ENCODE measurements around the gene CD160. TPM values are rescaled to one million over a fixed set of nuclear protein-coding genes. Genes with fewer than 3 reads are reported as not detected.
"Not testable (repeated sequence)": the region's sequence is repeated elsewhere in the genome, so short reads cannot be mapped to it uniquely, and the experiment has no call there.

CD160 gene
- polyA plus RNA-seq, 4 donors, result 0.34 to 4.3 (median 1.1) TPM

GRCh38 chr1:145716641-145717345 lies 2.5 kb upstream of the CD160 start:
- Histone ChIP-seq H3K36me3 (ENCODE audit: control insufficient read depth in 3 of 3, insufficient read depth in 2 of 3, low read depth in 1 of 3, low read length in 3 of 3) (peaks cover 0 to 2% (median 0%) of the 10 kb centered on the region in 3 donors), H3K27ac (ENCODE audit: low read depth in 1 of 3, low read length in 2 of 3) (peak overlapping the region in 2 of 3 donors; percentile 29 to 41), H3K9me3 (ENCODE audit: control insufficient read depth in 2 of 2, insufficient read depth in 1 of 2, low read depth in 1 of 2, low read length in 1 of 2) (no peaks in the 10 kb centered on the region), H3K27me3 (ENCODE audit: control insufficient read depth in 3 of 3, insufficient read depth in 3 of 3, low read length in 3 of 3) (peaks cover 0 to 12% (median 0%) of the 10 kb centered on the region in 3 donors), H3K4me1 (ENCODE audit: control insufficient read depth in 3 of 3, insufficient read depth in 2 of 3, low read depth in 1 of 3, low read length in 2 of 3) (peaks cover 0 to 43% (median 18%) of the 10 kb centered on the region in 3 donors), H3K4me3 (ENCODE audit: low read depth in 1 of 3, low read length in 3 of 3) (no peak overlapping the region)
- peak; percentile 48 to 71 for DNase-seq
- FAIRE-seq, result no peak
- WGBS, 3 donors, result 41 to 62% (median 46%) methylated on average over 10 of the region's 10 CpGs

GRCh38 chr1:145717833-145718232 lies 1.5 kb upstream of the CD160 start:
- 7 to 62% (median 8%) methylated on average over 1 of the region's 1 CpG for WGBS, 3 donors
- Histone ChIP-seq H3K36me3 (ENCODE audit: control insufficient read depth in 3 of 3, insufficient read depth in 2 of 3, low read depth in 1 of 3, low read length in 3 of 3) (peaks cover 0 to 2% (median 0%) of the 10 kb centered on the region in 3 donors), H3K27ac (ENCODE audit: low read depth in 1 of 3, low read length in 2 of 3) (peak overlapping the region in 1 of 3 donors; percentile 4), H3K9me3 (ENCODE audit: control insufficient read depth in 2 of 2, insufficient read depth in 1 of 2, low read depth in 1 of 2, low read length in 1 of 2) (no peaks in the 10 kb centered on the region), H3K4me3 (ENCODE audit: low read depth in 1 of 3, low read length in 3 of 3) (no peak overlapping the region), H3K27me3 (ENCODE audit: control insufficient read depth in 3 of 3, insufficient read depth in 3 of 3, low read length in 3 of 3) (peaks cover 0 to 12% (median 0%) of the 10 kb centered on the region in 3 donors), H3K4me1 (ENCODE audit: control insufficient read depth in 3 of 3, insufficient read depth in 2 of 3, low read depth in 1 of 3, low read length in 2 of 3) (peaks cover 0 to 42% (median 17%) of the 10 kb centered on the region in 3 donors)
- no peak for FAIRE-seq
- DNase-seq, result peak in 1 of 2 donors; percentile 79

- not testable (repeated sequence) for H3K4me3 ChIP-seq (ENCODE audit: low read depth in 1 of 3, low read length in 3 of 3); H3K36me3 ChIP-seq (ENCODE audit: control insufficient read depth in 3 of 3, insufficient read depth in 2 of 3, low read depth in 1 of 3, low read length in 3 of 3); H3K27ac ChIP-seq (ENCODE audit: low read depth in 1 of 3, low read length in 2 of 3); FAIRE-seq; H3K9me3 ChIP-seq (ENCODE audit: control insufficient read depth in 2 of 2, insufficient read depth in 1 of 2, low read depth in 1 of 2, low read length in 1 of 2); DNase-seq
- H3K4me1 ChIP-seq (ENCODE audit: control insufficient read depth in 3 of 3, insufficient read depth in 2 of 3, low read depth in 1 of 3, low read length in 2 of 3), result peaks cover 0 to 37% (median 17%) of the 10 kb centered on the region in 3 donors
- peaks cover 0 to 12% (median 0%) of the 10 kb centered on the region in 3 donors for H3K27me3 ChIP-seq (ENCODE audit: control insufficient read depth in 3 of 3, insufficient read depth in 3 of 3, low read length in 3 of 3)
- WGBS, 3 donors, result 91 to 95% (median 94%) methylated on average over 5 of the region's 5 CpGs
Measured at GRCh38 chr1:145718465-145718864, 834 bp upstream of the CD160 start.

GRCh38 chr1:145720556-145720877 lies 1.2 kb downstream of the CD160 start:
- WGBS, 3 donors, result 55 to 65% (median 62%) methylated on average over 5 of the region's 5 CpGs
- DNase-seq, result no peak

GRCh38 chr1:145720878-145721671 lies 1.8 kb downstream of the CD160 start:
- H3K27ac ChIP-seq (ENCODE audit: low read depth in 1 of 3, low read length in 2 of 3), result peak overlapping the region in 1 of 3 donors; percentile 59
- H3K9me3 ChIP-seq (ENCODE audit: control insufficient read depth in 2 of 2, insufficient read depth in 1 of 2, low read depth in 1 of 2, low read length in 1 of 2), result no peaks in the 10 kb centered on the region
- peak overlapping the region in 2 of 3 donors; percentile 33 to 40 for H3K4me3 ChIP-seq (ENCODE audit: low read depth in 1 of 3, low read length in 3 of 3)
- peaks cover 0 to 12% (median 0%) of the 10 kb centered on the region in 3 donors for H3K27me3 ChIP-seq (ENCODE audit: control insufficient read depth in 3 of 3, insufficient read depth in 3 of 3, low read length in 3 of 3)
- no peaks in the 10 kb centered on the region for H3K36me3 ChIP-seq (ENCODE audit: control insufficient read depth in 3 of 3, insufficient read depth in 2 of 3, low read depth in 1 of 3, low read length in 3 of 3)
- peak; percentile 60 to 72 for DNase-seq
- FAIRE-seq, result no peak
- peaks cover 0 to 19% (median 6%) of the 10 kb centered on the region in 3 donors for H3K4me1 ChIP-seq (ENCODE audit: control insufficient read depth in 3 of 3, insufficient read depth in 2 of 3, low read depth in 1 of 3, low read length in 2 of 3)
- WGBS, 3 donors, result 11 to 17% (median 17%) methylated on average over 42 to 47 of the region's 47 CpGs

More at GRCh38 chr1:145720556-145720877, 1.2 kb downstream of the CD160 start:
- Histone ChIP-seq H3K27ac (ENCODE audit: low read depth in 1 of 3, low read length in 2 of 3) (peak overlapping the region in 1 of 3 donors; percentile 59), H3K27me3 (ENCODE audit: control insufficient read depth in 3 of 3, insufficient read depth in 3 of 3, low read length in 3 of 3) (peaks cover 0 to 12% (median 0%) of the 10 kb centered on the region in 3 donors), H3K36me3 (ENCODE audit: control insufficient read depth in 3 of 3, insufficient read depth in 2 of 3, low read depth in 1 of 3, low read length in 3 of 3) (no peaks in the 10 kb centered on the region), H3K4me1 (ENCODE audit: control insufficient read depth in 3 of 3, insufficient read depth in 2 of 3, low read depth in 1 of 3, low read length in 2 of 3) (peaks cover 0 to 19% (median 11%) of the 10 kb centered on the region in 3 donors), H3K4me3 (ENCODE audit: low read depth in 1 of 3, low read length in 3 of 3) (peak overlapping the region in 1 of 3 donors; percentile 40), H3K9me3 (ENCODE audit: control insufficient read depth in 2 of 2, insufficient read depth in 1 of 2, low read depth in 1 of 2, low read length in 1 of 2) (no peaks in the 10 kb centered on the region)
- FAIRE-seq, result no peak

- H3K36me3 ChIP-seq (ENCODE audit: control insufficient read depth in 3 of 3, insufficient read depth in 2 of 3, low read depth in 1 of 3, low read length in 3 of 3); H3K9me3 ChIP-seq (ENCODE audit: control insufficient read depth in 2 of 2, insufficient read depth in 1 of 2, low read depth in 1 of 2, low read length in 1 of 2); FAIRE-seq; H3K27me3 ChIP-seq (ENCODE audit: control insufficient read depth in 3 of 3, insufficient read depth in 3 of 3, low read length in 3 of 3); DNase-seq; H3K27ac ChIP-seq (ENCODE audit: low read depth in 1 of 3, low read length in 2 of 3); H3K4me1 ChIP-seq (ENCODE audit: control insufficient read depth in 3 of 3, insufficient read depth in 2 of 3, low read depth in 1 of 3, low read length in 2 of 3); H3K4me3 ChIP-seq (ENCODE audit: low read depth in 1 of 3, low read length in 3 of 3): not testable (repeated sequence)
- WGBS, 3 donors, result 92 to 95% (median 94%) methylated on average over 5 of the region's 5 CpGs
Measured at GRCh38 chr1:145726193-145726592, 6.9 kb downstream of the CD160 start.

GRCh38 chr1:145729196-145729595 lies 9.9 kb downstream of the CD160 start:
- H3K27me3 ChIP-seq (ENCODE audit: control insufficient read depth in 3 of 3, insufficient read depth in 3 of 3, low read length in 3 of 3), result no peaks in the 10 kb centered on the region
- no peak overlapping the region for H3K4me3 ChIP-seq (ENCODE audit: low read depth in 1 of 3, low read length in 3 of 3)
- 72 to 86% (median 85%) methylated on average over 5 of the region's 5 CpGs for WGBS, 3 donors
- no peak overlapping the region for H3K27ac ChIP-seq (ENCODE audit: low read depth in 1 of 3, low read length in 2 of 3)
- DNase-seq (no peak), FAIRE-seq (no peak)
- H3K4me1 ChIP-seq (ENCODE audit: control insufficient read depth in 3 of 3, insufficient read depth in 2 of 3, low read depth in 1 of 3, low read length in 2 of 3), result no peaks in the 10 kb centered on the region
- no peaks in the 10 kb centered on the region for H3K9me3 ChIP-seq (ENCODE audit: control insufficient read depth in 2 of 2, insufficient read depth in 1 of 2, low read depth in 1 of 2, low read length in 1 of 2)
- H3K36me3 ChIP-seq (ENCODE audit: control insufficient read depth in 3 of 3, insufficient read depth in 2 of 3, low read depth in 1 of 3, low read length in 3 of 3), result no peaks in the 10 kb centered on the region

- DNase-seq (peak; percentile 30 to 71), FAIRE-seq (no peak)
- H3K27me3 ChIP-seq (ENCODE audit: control insufficient read depth in 3 of 3, insufficient read depth in 3 of 3, low read length in 3 of 3), result no peaks in the 10 kb centered on the region
- no peaks in the 10 kb centered on the region for H3K36me3 ChIP-seq (ENCODE audit: control insufficient read depth in 3 of 3, insufficient read depth in 2 of 3, low read depth in 1 of 3, low read length in 3 of 3)
- no peaks in the 10 kb centered on the region for H3K9me3 ChIP-seq (ENCODE audit: control insufficient read depth in 2 of 2, insufficient read depth in 1 of 2, low read depth in 1 of 2, low read length in 1 of 2)
- no peak overlapping the region for H3K4me3 ChIP-seq (ENCODE audit: low read depth in 1 of 3, low read length in 3 of 3)
- no peaks in the 10 kb centered on the region for H3K4me1 ChIP-seq (ENCODE audit: control insufficient read depth in 3 of 3, insufficient read depth in 2 of 3, low read depth in 1 of 3, low read length in 2 of 3)
- WGBS, 3 donors, result 37 to 73% (median 52%) methylated on average over 5 of the region's 5 CpGs
- H3K27ac ChIP-seq (ENCODE audit: low read depth in 1 of 3, low read length in 2 of 3), result peak overlapping the region in 1 of 3 donors; percentile 27
Measured at GRCh38 chr1:145729666-145730436, 10.6 kb downstream of the CD160 start.

All from small intestine (tissue), 7 donors.